Stimulated activated memory B cell treated with anti-CD40 and anti-IgM and Interleukin-4, amounts not matched to agents 10 μg/mL and 1 μg/mL and 100 μg/mL, for 72 hours (primary cell): ENCODE data around the gene ABCC3.

Source experiments
- ATAC-seq: fragments of 150-1000 bp; cut with Tn5 transposase; 2 replicates; pipeline ENCODE4 v1.10.0; 2021
- H3K27ac Mint-ChIP-seq: one replicate; pipeline ENCODE4 v1.8.0; 2022; ENCODE audit warnings: mild to moderate bottlenecking, mixed read lengths
- H3K27me3 Mint-ChIP-seq: one replicate; pipeline ENCODE4 v1.8.0; 2022; ENCODE audit warnings: mixed read lengths
- H3K36me3 Mint-ChIP-seq: one replicate; pipeline ENCODE4 v1.8.0; 2022; ENCODE audit warnings: mixed read lengths
- H3K4me1 Mint-ChIP-seq: one replicate; pipeline ENCODE4 v1.8.0; 2022; ENCODE audit warnings: mixed read lengths
- H3K4me3 Mint-ChIP-seq: one replicate; pipeline ENCODE4 v1.8.0; 2022; ENCODE audit warnings: mild to moderate bottlenecking, moderate library complexity, mixed read lengths
- H3K9me3 Mint-ChIP-seq: one replicate; pipeline ENCODE4 v1.8.0; 2022; ENCODE audit warnings: mixed read lengths

ABCC3 gene

GRCh38 chr17:50631908-50632571 is 2.6 kb upstream of the ABCC3 start:
- no peak overlapping the region for H3K4me3 Mint-ChIP-seq
- H3K27ac Mint-ChIP-seq = no peak overlapping the region
- peaks cover 21% of the 10 kb centered on the region for H3K4me1 Mint-ChIP-seq
- peaks cover 88% of the 10 kb centered on the region for H3K27me3 Mint-ChIP-seq
- no peaks in the 10 kb centered on the region for H3K36me3 Mint-ChIP-seq
- ATAC-seq = no peak
- no peaks in the 10 kb centered on the region for H3K9me3 Mint-ChIP-seq

DNA sequence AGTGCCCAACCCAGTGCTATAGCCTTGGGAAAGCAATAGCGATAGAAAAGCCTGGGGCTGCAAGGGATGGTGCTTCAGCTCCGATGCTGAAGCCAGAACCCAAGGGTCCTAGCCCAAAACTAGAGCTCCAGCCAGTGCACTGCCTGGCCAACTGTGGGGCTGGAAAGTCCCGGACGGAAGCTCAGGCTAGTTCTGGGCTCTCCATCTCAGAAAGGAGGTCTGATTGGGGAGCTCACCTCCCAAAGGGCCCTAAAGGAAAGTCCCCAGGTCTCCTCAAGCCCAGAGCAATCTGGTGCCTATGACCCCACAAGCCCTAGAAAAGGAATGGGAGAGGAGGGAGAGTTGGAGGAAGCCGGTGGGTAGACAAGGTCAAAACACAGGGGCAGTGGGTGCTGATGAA is 2.0 kb upstream of the ABCC3 start:
- H3K27ac Mint-ChIP-seq = no peak overlapping the region
- H3K36me3 Mint-ChIP-seq = no peaks in the 10 kb centered on the region
- no peak overlapping the region for H3K4me3 Mint-ChIP-seq
- no peaks in the 10 kb centered on the region for H3K9me3 Mint-ChIP-seq
- peaks cover 26% of the 10 kb centered on the region for H3K4me1 Mint-ChIP-seq
- ATAC-seq = no peak
- H3K27me3 Mint-ChIP-seq = peaks cover 88% of the 10 kb centered on the region

DNA sequence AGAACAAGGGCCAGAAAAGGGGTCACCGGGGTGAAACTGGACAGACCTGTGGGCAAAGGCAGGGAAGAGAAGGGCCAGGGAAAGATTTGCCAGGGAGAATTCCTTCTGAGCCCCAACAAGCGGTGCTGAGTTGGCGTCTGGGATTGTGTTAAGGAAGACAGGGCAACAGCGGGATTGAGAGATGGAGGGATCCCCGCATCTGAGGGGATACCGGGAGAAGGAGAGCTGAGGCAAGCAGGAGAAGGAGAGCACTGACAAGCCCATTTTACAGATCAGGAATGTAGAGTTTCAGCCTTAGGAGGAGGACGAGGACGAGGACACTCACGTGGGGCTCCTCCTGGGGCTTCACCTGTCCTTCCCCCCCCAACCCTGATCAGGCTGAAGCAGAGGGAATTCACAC is 998 bp upstream of the ABCC3 start:
- H3K36me3 Mint-ChIP-seq = no peaks in the 10 kb centered on the region
- ATAC-seq = no peak
- H3K27me3 Mint-ChIP-seq = peaks cover 88% of the 10 kb centered on the region
- peaks cover 26% of the 10 kb centered on the region for H3K4me1 Mint-ChIP-seq
- no peaks in the 10 kb centered on the region for H3K9me3 Mint-ChIP-seq
- no peak overlapping the region for H3K27ac Mint-ChIP-seq
- no peak overlapping the region for H3K4me3 Mint-ChIP-seq

GRCh38 chr17:50634915-50635731 is 442 bp downstream of the ABCC3 start:
- H3K9me3 Mint-ChIP-seq = no peaks in the 10 kb centered on the region
- no peak for ATAC-seq
- H3K27me3 Mint-ChIP-seq = peaks cover 85% of the 10 kb centered on the region
- peaks cover 26% of the 10 kb centered on the region for H3K4me1 Mint-ChIP-seq
- no peak overlapping the region for H3K27ac Mint-ChIP-seq
- H3K4me3 Mint-ChIP-seq = no peak overlapping the region
- H3K36me3 Mint-ChIP-seq = no peaks in the 10 kb centered on the region

- H3K4me1 Mint-ChIP-seq = peaks cover 22% of the 10 kb centered on the region
- no peaks in the 10 kb centered on the region for H3K36me3 Mint-ChIP-seq
- H3K27me3 Mint-ChIP-seq = peaks cover 85% of the 10 kb centered on the region
- ATAC-seq = no peak
- no peak overlapping the region for H3K27ac Mint-ChIP-seq
- H3K4me3 Mint-ChIP-seq = no peak overlapping the region
- no peaks in the 10 kb centered on the region for H3K9me3 Mint-ChIP-seq
Observed at GRCh38 chr17:50635732-50635981, 976 bp downstream of the ABCC3 start.

- no peaks in the 10 kb centered on the region for H3K9me3 Mint-ChIP-seq
- H3K27ac Mint-ChIP-seq = no peak overlapping the region
- peaks cover 85% of the 10 kb centered on the region for H3K27me3 Mint-ChIP-seq
- no peaks in the 10 kb centered on the region for H3K36me3 Mint-ChIP-seq
- no peak for ATAC-seq
- H3K4me3 Mint-ChIP-seq = no peak overlapping the region
- H3K4me1 Mint-ChIP-seq = peaks cover 20% of the 10 kb centered on the region
Observed at GRCh38 chr17:50635982-50636803, 1.5 kb downstream of the ABCC3 start.

GRCh38 chr17:50636804-50637195 is 2.1 kb downstream of the ABCC3 start:
- Mint-ChIP-seq H3K4me3 (no peak overlapping the region), H3K4me1 (peaks cover 17% of the 10 kb centered on the region), H3K9me3 (no peaks in the 10 kb centered on the region), H3K27ac (no peak overlapping the region), H3K27me3 (peaks cover 85% of the 10 kb centered on the region), H3K36me3 (no peaks in the 10 kb centered on the region)
- no peak for ATAC-seq

GRCh38 chr17:50637829-50638605 is 3.3 kb downstream of the ABCC3 start:
- Mint-ChIP-seq H3K27me3 (peaks cover 81% of the 10 kb centered on the region), H3K4me3 (no peak overlapping the region), H3K27ac (no peak overlapping the region), H3K36me3 (no peaks in the 10 kb centered on the region), H3K9me3 (no peaks in the 10 kb centered on the region), H3K4me1 (peaks cover 7% of the 10 kb centered on the region)
- no peak for ATAC-seq

DNA sequence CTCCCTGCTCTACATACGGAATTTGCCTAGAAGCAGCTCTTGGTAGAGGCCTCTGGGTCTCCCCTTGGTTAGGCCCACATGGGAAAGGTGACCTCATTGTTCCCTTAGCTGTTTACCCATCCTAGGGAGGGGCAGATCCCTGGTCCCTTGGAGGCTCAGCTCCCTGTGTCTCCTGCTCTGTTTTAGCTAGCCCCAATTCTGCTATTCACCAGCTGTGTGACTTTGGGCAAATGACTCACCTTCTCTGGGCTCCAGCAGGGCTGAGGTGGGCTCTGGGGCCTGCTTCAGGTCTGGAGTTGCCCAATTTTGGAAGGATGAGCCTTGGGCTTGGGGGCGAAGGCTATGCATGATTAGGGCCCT is 3.9 kb downstream of the ABCC3 start:
- Mint-ChIP-seq H3K27ac (no peak overlapping the region), H3K27me3 (peaks cover 81% of the 10 kb centered on the region), H3K36me3 (no peaks in the 10 kb centered on the region), H3K9me3 (no peaks in the 10 kb centered on the region), H3K4me3 (no peak overlapping the region), H3K4me1 (peaks cover 5% of the 10 kb centered on the region)
- ATAC-seq = no peak

GRCh38 chr17:50638966-50639713 is 4.5 kb downstream of the ABCC3 start:
- Mint-ChIP-seq H3K27ac (no peak overlapping the region), H3K36me3 (no peaks in the 10 kb centered on the region), H3K4me3 (no peak overlapping the region), H3K4me1 (peaks cover 5% of the 10 kb centered on the region), H3K27me3 (peaks cover 81% of the 10 kb centered on the region), H3K9me3 (no peaks in the 10 kb centered on the region)
- ATAC-seq = no peak

DNA sequence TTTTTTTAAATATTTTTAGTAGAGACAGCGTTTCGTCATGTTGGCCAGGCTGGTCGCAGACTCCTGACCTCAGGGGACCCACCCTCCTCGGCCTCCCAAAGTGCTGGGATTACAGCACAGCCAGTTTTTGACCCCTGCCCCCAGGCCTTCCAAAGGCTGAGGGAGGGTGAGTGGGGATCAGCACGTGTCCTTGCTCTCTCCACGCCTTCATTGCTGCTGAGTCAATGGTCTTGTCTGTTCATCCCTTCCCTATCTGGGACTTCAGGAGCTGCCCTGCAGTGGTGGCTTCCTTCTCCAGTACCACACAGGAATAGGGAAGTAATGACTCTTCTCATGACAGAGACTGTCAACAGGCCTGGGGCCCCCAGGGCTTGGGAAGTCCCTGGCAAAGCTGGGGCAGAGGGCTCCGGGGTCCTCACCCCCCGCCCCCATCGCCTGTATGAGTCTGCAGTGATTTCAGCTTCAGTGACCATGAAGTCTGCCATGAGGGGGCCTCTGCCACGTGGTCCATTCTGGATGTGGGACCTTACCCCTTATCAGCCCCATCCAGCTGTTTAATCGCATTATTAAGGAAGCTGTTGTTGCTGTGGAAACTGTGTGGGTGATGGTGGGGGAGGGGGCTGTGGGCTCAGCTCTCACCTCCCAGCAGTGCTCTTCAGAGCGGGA is 6.1 kb downstream of the ABCC3 start:
- Mint-ChIP-seq H3K4me1 (peaks cover 5% of the 10 kb centered on the region), H3K9me3 (no peaks in the 10 kb centered on the region), H3K4me3 (no peak overlapping the region), H3K27me3 (peaks cover 80% of the 10 kb centered on the region), H3K36me3 (no peaks in the 10 kb centered on the region), H3K27ac (no peak overlapping the region)
- no peak for ATAC-seq

- peaks cover 80% of the 10 kb centered on the region for H3K27me3 Mint-ChIP-seq
- H3K4me1 Mint-ChIP-seq = peaks cover 5% of the 10 kb centered on the region
- no peak overlapping the region for H3K4me3 Mint-ChIP-seq
Observed at GRCh38 chr17:50641357-50641756, 6.7 kb downstream of the ABCC3 start.

GRCh38 chr17:50642071-50642721 is 7.5 kb downstream of the ABCC3 start:
- peaks cover 80% of the 10 kb centered on the region for H3K27me3 Mint-ChIP-seq
- H3K4me3 Mint-ChIP-seq = no peak overlapping the region
- H3K9me3 Mint-ChIP-seq = no peaks in the 10 kb centered on the region
- H3K36me3 Mint-ChIP-seq = no peaks in the 10 kb centered on the region
- peaks cover 5% of the 10 kb centered on the region for H3K4me1 Mint-ChIP-seq
- H3K27ac Mint-ChIP-seq = no peak overlapping the region
- no peak for ATAC-seq

More at GRCh38 chr17:50641357-50641756, 6.7 kb downstream of the ABCC3 start:
- H3K36me3 Mint-ChIP-seq = no peaks in the 10 kb centered on the region
- no peak for ATAC-seq
- no peaks in the 10 kb centered on the region for H3K9me3 Mint-ChIP-seq
- H3K27ac Mint-ChIP-seq = no peak overlapping the region
